ENCODE measurements around the gene LARP4B. TPM values are rescaled to one million over a fixed set of nuclear protein-coding genes. Genes with fewer than 3 reads are reported as not detected.

Gene LARP4B
- total and polyA plus RNA-seq, 2 of the 13 experiments (the other 11 are each of a cell fraction or from before 2014, with no cell fraction given): 19.5 to 30.2 TPM

- TF ChIP-seq FOXC1 (CRISPR knock-in tag; IDR thresholded peaks at IDR 0.05; ENCODE audit: borderline replicate concordance) (no peak), SMAD3 (CRISPR knock-in tag; IDR thresholded peaks at IDR 0.05) (no peak), ZNF709 (CRISPR knock-in tag; IDR thresholded peaks at IDR 0.05) (no peak), DNMT3B (CRISPR knock-in tag; conservative IDR thresholded peaks at IDR 0.05) (no peak), GMEB1 (CRISPR knock-in tag; IDR thresholded peaks at IDR 0.05; ENCODE audit: borderline replicate concordance) (no peak), ATF3 (CRISPR knock-in tag; IDR thresholded peaks at IDR 0.05) (no peak), HMGA1 (CRISPR knock-in tag; conservative IDR thresholded peaks at IDR 0.05) (no peak), ZBTB20 (CRISPR knock-in tag; IDR thresholded peaks at IDR 0.05; ENCODE audit: borderline replicate concordance, low read depth) (no peak)
Measured at GRCh38 chr10:772227-772637, 159.3 kb downstream of the LARP4B start (continued).

- H3K4me3 ChIP-seq (replicated peaks in 1 of 3; ENCODE audit: insufficient read depth in 1 of 3, low read depth in 2 of 3, low read length in 3 of 3): no peak overlapping the region
- no peak overlapping the region for H2AFZ ChIP-seq (ENCODE audit: low read length)
- no peak for FAIRE-seq
- ChIA-PET CTCF (ENCODE audit: low intra/inter-chr PET ratio, low total read pairs) (no interaction called here), POLR2A (no interaction called here)
- H3K4me2 ChIP-seq (ENCODE audit: low read depth, low read length): no peak overlapping the region
- no peak for DNase-seq (ENCODE audit: low spot score)
- H4K20me1 ChIP-seq (ENCODE audit: insufficient read depth, low read length): no peaks in the 10 kb centered on the region
- no peak overlapping the region for H3K27ac ChIP-seq (ENCODE audit: extremely low read length, insufficient read depth, low read length)
- ATAC-seq: no peak
- in situ Hi-C loops (cut with HindIII; ENCODE audit: extremely low pct_ligation_motif_present, low pct_unique_long_range_greater_than_20kb): no loop called here
- H3K79me2 ChIP-seq (ENCODE audit: insufficient read depth, low read length): no peaks in the 10 kb centered on the region
- H3K27me3 ChIP-seq (ENCODE audit: control insufficient read depth in 1 of 2, insufficient read depth in 2 of 2, low read length in 2 of 2): peaks cover 6 to 40% of the 10 kb centered on the region in 2 experiments; a peak in 4 of 5 replicates
- H3K4me1 ChIP-seq (ENCODE audit: insufficient read depth, low read length): no peaks in the 10 kb centered on the region; the same call in 1 of the 2 replicates
- BruUV-seq (replicated peaks): no TSS peak
- 46% methylated on average over 9 of the region's 10 CpGs for WGBS (ENCODE audit: low lambda C conversion rate)
- H3K9ac ChIP-seq (ENCODE audit: insufficient read depth, low read depth, low read length): no peak overlapping the region
- no peak for TF ChIP-seq TOE1 (CRISPR knock-in tag; IDR thresholded peaks at IDR 0.05)
- TF ChIP-seq NONO (IDR thresholded peaks at IDR 0.05): no peak
- TF ChIP-seq NONO (CRISPR knock-in tag; conservative IDR thresholded peaks at IDR 0.05): no peak
- TF ChIP-seq ESRRA (CRISPR knock-in tag; IDR thresholded peaks at IDR 0.05; ENCODE audit: low read depth): no peak
- no peak for TF ChIP-seq MTA1 (CRISPR knock-in tag; IDR thresholded peaks at IDR 0.05; ENCODE audit: borderline replicate concordance)
- no peak for TF ChIP-seq ZFP37 (CRISPR knock-in tag; IDR thresholded peaks at IDR 0.05; ENCODE audit: borderline replicate concordance)
- no peak for TF ChIP-seq ZNF451 (CRISPR knock-in tag; IDR thresholded peaks at IDR 0.05)
- no peaks in the 10 kb centered on the region for H3K36me3 ChIP-seq (replicated peaks in 1 of 2; ENCODE audit: control insufficient read depth in 1 of 2, insufficient read depth in 2 of 2, low read length in 2 of 2)
- intact Hi-C loops (cut with micrococcal nuclease; ENCODE audit: unreplicated experiment): no loop called here
- H3K9me3 ChIP-seq (ENCODE audit: low read length): no peaks in the 10 kb centered on the region
Measured at GRCh38 chr10:771647-772046, 159.9 kb downstream of the LARP4B start.
